Activated CD4-positive, alpha-beta T cell treated with anti-CD3 and anti-CD28 coated beads, Interleukin-2, amount 10 ng/mL, durations not matched to agents 24 days and 14 days (primary cell): ENCODE results near the gene CCDC38. TPM values are rescaled to one million over a fixed set of nuclear protein-coding genes. Genes with fewer than 3 reads are reported as not detected.

Source experiments
- DNase-seq: peaks from one replicate; pipeline ENCODE4 v3.0.0; 2022
- H3K27ac Mint-ChIP-seq: one replicate; pipeline ENCODE4 v1.8.0; 2022; ENCODE audit warnings: mild to moderate bottlenecking, mixed read lengths
- H3K27me3 Mint-ChIP-seq: one replicate; pipeline ENCODE4 v1.8.0; 2022; ENCODE audit warnings: mixed read lengths
- H3K36me3 Mint-ChIP-seq: one replicate; pipeline ENCODE4 v1.8.0; 2022; ENCODE audit warnings: low read depth, mild to moderate bottlenecking, mixed read lengths
- H3K4me1 Mint-ChIP-seq: one replicate; pipeline ENCODE4 v1.8.0; 2021; ENCODE audit warnings: mixed read lengths
- H3K4me3 Mint-ChIP-seq: one replicate; pipeline ENCODE4 v1.8.0; 2022; ENCODE audit warnings: mild to moderate bottlenecking, moderate library complexity, mixed read lengths
- H3K9me3 Mint-ChIP-seq: one replicate; pipeline ENCODE4 v1.8.0; 2021; ENCODE audit warnings: mixed read lengths
- intact Hi-C: fragments of 100-400 bp; cut with micrococcal nuclease; formaldehyde crosslinking; loops from one replicate; pipeline ENCODE4 v1.15.1; 2023
- total RNA-seq: library from RNA; stranded (reverse); gene quantifications from 2 replicates; pipeline ENCODE4 v1.2.3, GENCODE V29; 2022

Gene CCDC38
- not detected in 2 replicates for total RNA-seq

DNA sequence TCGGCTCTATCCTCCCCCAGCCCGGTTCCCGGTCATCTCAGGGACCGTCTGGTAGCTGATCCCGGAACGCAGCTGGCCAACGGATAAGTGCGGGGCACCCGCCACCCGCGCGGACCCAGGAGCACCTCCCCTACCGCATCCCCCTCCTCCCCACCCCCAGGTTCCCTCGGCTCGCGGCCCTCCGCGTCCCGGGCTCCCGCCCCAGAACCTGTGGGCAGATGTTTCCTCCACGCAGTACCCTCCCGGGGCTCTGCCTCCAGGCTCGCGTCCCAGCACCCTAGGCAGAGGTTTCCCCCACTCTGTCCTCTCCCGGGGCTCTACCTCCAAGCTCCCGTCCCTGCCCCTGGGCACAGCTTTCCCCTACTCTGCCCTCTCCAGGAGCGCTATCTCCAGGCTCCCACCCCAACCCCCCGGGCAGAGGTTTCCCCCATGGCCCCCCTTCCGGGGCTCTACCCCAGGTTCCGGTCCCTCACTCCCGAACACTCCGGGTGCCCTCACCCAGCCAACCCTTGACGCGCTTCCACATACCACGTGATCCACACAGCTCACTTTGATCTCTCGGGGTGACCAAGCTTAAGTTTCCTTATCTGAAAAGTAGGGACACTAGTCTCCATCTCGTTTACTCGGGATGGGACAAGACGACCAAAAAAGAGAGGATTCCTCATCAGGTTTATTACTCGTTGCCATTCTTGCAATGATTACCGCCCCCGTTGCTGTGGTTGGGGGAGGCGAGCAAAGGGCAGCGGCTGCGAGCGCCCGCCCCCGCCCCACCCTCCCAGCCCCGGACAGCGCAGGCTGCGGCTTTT lies at the start of gene CCDC38:
Gene CCDC38, minus strand, starts transcription at position 91 of the 806 bp plus-strand sequence. CDS start 6,105 bp downstream, outside the sequence.
- Mint-ChIP-seq H3K36me3 (no peaks in the 10 kb centered on the region), H3K4me3 (peak within 1 kb of the TSS; percentile 94), H3K4me1 (peaks cover 8% of the 10 kb centered on the region), H3K27me3 (peaks cover 18% of the 10 kb centered on the region), H3K27ac (peak within 1 kb of the TSS; percentile 90), H3K9me3 (no peaks in the 10 kb centered on the region)
- peak; percentile 94 for DNase-seq
- intact Hi-C loops: loop anchor here (2.0 to 10.0 kb wide), 7 partner anchors 24 to 965 kb away; partner anchors contain the start of genes CFAP54, LTA4H, NEDD1 and SNRPF

DNA sequence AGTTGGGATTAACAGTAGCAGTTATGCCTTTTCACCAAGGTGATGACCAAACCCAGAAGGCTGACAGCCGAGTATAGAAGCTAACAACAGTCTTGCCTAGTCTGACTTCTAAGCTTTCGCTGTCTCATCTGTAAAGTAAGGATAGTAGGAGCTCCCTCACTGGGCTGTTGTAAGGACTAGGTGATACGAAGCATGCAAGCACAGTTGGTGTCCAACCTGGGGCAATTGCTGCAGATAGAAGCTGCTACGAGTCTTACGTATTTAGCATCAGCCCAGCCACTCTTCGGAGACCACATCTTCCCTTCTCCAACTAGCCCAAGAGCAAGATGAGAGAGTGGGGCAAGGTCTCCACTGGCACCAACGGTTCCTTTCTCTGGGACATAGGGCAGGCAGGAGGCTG lies 47.7 kb upstream of the CCDC38 start:
- Mint-ChIP-seq H3K9me3 (no peaks in the 10 kb centered on the region), H3K27ac (no peak overlapping the region), H3K4me1 (no peaks in the 10 kb centered on the region), H3K27me3 (peaks cover 9% of the 10 kb centered on the region), H3K4me3 (no peak overlapping the region), H3K36me3 (no peaks in the 10 kb centered on the region)
- no peak for DNase-seq
- intact Hi-C loops: no loop called here

DNA sequence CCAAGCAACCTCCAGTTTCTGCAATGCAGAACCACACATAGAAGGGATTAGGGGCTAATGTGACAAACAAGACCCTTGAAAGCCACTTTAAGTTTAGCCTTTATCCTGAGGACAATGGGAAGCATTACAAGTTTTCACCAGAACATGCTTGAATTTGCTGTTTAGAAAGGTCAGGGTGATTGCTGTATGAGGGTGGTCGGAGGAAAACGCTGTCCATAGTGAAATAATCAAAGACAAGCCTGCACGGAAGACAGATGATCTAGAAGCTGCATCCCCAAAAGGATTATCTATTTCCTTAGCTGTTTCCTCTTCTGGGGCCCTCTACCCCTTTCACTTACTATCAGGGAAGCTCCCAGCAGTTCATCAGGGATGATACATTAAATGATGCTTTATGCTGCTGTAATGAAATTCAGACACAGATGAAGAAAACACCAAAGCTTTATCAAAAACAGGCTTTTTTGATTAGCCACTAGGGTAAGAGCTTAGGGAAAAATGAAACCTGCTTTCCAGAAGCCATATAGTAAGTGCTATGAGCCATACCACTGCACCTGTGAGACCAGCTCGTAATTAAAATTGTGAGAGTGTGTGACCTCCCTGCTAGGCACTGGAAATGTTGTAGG lies 47.2 kb upstream of the CCDC38 start:
- Mint-ChIP-seq H3K4me1 (no peaks in the 10 kb centered on the region), H3K36me3 (no peaks in the 10 kb centered on the region), H3K27me3 (peaks cover 9% of the 10 kb centered on the region), H3K9me3 (no peaks in the 10 kb centered on the region), H3K27ac (no peak overlapping the region), H3K4me3 (no peak overlapping the region)
- no peak for DNase-seq
- intact Hi-C loops: no loop called here

DNA sequence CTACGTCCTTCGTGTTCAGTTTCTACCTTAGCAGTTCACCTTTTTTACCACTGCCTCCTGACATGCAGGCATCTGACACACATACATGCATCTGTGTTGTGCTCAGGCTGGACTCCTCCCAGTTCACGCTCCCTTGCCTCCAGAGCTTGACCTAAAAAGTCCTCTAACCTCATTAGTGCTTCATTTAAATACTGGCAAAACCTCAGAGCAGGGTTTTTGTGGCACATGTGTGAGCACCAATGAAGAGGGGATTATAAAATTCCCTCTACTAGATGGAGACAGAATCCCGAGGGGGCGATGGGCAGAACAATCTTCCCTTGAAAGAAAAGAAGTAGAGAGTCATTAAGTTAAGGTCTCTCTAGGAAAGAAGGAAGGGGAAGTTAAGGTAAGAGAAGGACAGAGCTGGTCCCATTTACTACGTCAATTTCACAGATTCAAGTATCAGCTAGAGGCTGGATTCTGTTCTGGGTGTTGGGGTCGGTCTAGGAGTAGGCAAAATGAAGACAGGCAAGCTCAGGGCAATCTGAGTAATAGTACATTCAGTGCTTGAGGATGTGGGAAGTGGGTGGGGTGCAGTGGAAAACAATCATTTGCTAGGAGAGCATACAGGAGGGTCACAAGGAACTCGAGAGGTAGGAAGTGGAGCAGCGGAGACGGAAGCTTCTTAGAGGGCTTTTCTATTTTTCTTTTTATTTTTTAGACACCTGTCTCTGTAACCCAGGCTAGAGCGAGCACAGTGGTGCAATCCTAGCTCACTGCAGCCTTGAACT lies 46.3 kb upstream of the CCDC38 start:
- no peak overlapping the region for H3K4me3 Mint-ChIP-seq
- no peaks in the 10 kb centered on the region for H3K9me3 Mint-ChIP-seq
- DNase-seq: no peak
- no peaks in the 10 kb centered on the region for H3K4me1 Mint-ChIP-seq
- intact Hi-C loops: no loop called here
- no peak overlapping the region for H3K27ac Mint-ChIP-seq
- H3K36me3 Mint-ChIP-seq: no peaks in the 10 kb centered on the region
- H3K27me3 Mint-ChIP-seq: peaks cover 9% of the 10 kb centered on the region

DNA sequence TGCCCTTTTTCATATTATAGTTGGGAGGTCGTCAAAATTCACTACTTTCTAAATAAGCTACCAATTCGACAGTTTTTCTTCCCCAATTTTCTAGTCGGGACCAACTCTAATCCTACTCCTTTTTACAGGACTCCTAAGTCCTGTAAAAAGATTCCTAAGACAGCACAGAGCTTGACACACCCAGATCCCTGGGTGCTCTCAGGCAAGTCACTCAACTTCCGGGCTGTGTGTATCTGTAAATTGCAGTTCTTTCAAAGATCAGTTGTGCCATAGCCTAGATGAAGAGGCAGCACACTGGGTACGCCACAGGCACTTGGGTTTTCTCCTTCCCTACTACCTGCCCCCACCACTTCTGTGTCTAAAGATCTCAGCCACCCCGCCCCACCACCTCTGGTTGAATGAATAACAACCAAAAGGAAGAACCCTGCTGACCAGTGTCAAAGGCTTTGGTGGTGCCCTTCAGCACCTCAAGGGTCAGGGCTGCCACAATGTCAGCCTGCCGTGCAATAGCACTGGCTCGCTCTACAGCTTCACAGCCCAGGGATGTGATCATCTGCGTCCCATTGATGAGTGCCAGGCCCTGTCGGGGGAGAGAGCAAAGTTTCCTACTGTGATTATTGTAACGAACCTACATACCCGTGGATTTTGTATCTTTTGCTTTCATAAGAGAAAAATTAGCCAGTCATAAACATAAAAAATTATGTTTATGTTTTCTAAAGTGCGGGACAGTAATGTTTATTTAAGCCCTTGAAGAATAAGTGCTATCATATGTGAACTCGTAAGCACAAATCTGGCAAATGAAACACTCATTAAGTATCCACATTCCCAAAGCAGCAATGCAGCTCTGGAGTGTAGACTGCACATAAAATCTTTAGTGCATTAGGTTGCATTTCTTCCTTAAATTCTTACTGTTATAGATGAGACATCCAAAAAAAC lies 44.5 kb upstream of the CCDC38 start:
- intact Hi-C loops: no loop called here
- Mint-ChIP-seq H3K4me1 (no peaks in the 10 kb centered on the region), H3K27ac (no peak overlapping the region), H3K27me3 (peaks cover 4% of the 10 kb centered on the region), H3K4me3 (no peak overlapping the region), H3K36me3 (no peaks in the 10 kb centered on the region), H3K9me3 (no peaks in the 10 kb centered on the region)
- no peak for DNase-seq

DNA sequence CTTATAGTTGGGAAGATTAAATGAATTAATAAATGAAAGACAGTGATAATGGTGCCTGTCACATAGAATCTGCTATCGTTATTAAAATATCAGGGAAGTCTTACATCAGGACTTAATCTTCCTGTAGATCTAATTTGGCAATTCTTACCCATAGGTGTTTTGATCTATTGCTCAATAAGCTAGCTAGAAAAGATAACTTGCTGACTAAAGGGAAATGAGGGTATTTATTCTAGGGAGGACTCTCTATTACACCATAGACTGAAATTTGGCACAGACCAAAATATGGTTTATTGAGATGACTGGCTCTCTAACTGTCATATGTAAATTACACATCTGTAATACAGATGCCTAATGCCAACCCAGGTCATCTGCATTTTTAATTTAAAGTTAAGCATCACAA lies 42.3 kb upstream of the CCDC38 start:
- Mint-ChIP-seq H3K4me3 (no peak overlapping the region), H3K9me3 (no peaks in the 10 kb centered on the region), H3K4me1 (no peaks in the 10 kb centered on the region), H3K27me3 (peaks cover 4% of the 10 kb centered on the region), H3K27ac (no peak overlapping the region), H3K36me3 (no peaks in the 10 kb centered on the region)
- DNase-seq: no peak
- intact Hi-C loops: no loop called here

DNA sequence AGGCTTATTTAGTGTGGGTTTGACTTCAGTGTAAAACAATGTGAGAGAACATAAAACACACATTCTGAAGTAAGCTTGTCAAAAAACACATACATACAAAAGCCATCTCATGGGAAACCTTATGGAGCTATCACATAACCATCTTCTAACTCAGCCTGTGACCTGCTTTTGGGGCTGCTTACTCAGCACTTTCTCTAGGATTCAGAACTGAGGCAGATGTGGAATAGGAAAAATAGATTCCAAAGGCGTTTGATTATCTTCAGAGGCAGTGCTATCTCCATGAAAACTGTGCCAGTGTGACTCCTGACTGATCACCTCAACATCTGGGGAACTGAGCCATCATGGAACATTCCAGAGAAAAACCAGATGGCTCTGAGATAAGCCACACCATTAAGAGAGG lies 40.2 kb upstream of the CCDC38 start:
- Mint-ChIP-seq H3K4me3 (no peak overlapping the region), H3K36me3 (no peaks in the 10 kb centered on the region), H3K27me3 (peaks cover 5% of the 10 kb centered on the region), H3K4me1 (no peaks in the 10 kb centered on the region), H3K27ac (no peak overlapping the region), H3K9me3 (no peaks in the 10 kb centered on the region)
- intact Hi-C loops: no loop called here
- DNase-seq: no peak

DNA sequence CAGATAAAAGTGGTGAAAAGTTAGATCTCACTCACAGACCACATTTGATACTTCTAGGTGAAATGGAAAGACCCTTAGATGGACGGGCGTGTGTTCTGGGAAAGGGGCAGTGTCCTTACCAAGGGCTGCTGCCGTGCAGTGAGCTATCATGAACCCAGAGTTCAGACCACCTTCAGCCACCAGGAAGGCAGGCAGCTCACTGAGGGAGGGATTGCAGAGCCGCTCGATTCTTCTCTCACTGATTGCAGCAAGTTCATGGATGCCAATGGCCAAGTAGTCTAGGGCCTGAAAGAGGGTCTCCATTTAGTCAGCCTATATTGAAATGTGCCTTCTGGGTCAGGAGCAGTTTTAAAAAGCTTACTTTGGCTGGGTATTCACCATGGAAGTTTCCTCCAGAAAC lies 38.0 kb upstream of the CCDC38 start:
- intact Hi-C loops: no loop called here
- H3K4me3 Mint-ChIP-seq: no peak overlapping the region
- no peak for DNase-seq

DNA sequence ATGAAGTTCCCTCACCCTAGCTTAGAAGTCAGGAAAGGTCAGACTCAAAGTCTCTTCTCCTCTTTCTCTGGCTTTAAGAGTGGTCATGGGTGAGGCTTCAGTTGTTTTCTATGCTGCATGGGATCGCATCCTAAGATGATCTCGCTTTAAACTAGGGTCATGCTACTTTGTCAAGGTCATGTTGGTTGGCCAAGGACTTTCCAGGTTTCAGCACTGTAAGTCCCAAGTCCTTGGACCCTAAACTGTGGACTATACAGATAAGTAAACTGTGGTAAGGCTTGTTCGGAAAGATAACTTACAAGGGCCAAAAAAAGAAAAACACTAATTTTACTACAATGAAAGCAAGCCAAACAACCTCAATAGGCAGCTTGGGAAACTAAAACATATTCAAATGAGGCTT lies 36.4 kb upstream of the CCDC38 start:
- H3K4me3 Mint-ChIP-seq: no peak overlapping the region
- no peaks in the 10 kb centered on the region for H3K9me3 Mint-ChIP-seq
- H3K27me3 Mint-ChIP-seq: peaks cover 2% of the 10 kb centered on the region
- H3K4me1 Mint-ChIP-seq: no peaks in the 10 kb centered on the region
- H3K27ac Mint-ChIP-seq: no peak overlapping the region
- DNase-seq: no peak
- intact Hi-C loops: no loop called here
- H3K36me3 Mint-ChIP-seq: no peaks in the 10 kb centered on the region

More for the DNA sequence above, 38.0 kb upstream of the CCDC38 start:
- H3K4me1 Mint-ChIP-seq: no peaks in the 10 kb centered on the region
- no peak overlapping the region for H3K27ac Mint-ChIP-seq
- H3K36me3 Mint-ChIP-seq: no peaks in the 10 kb centered on the region
- peaks cover 2% of the 10 kb centered on the region for H3K27me3 Mint-ChIP-seq
- no peaks in the 10 kb centered on the region for H3K9me3 Mint-ChIP-seq

DNA sequence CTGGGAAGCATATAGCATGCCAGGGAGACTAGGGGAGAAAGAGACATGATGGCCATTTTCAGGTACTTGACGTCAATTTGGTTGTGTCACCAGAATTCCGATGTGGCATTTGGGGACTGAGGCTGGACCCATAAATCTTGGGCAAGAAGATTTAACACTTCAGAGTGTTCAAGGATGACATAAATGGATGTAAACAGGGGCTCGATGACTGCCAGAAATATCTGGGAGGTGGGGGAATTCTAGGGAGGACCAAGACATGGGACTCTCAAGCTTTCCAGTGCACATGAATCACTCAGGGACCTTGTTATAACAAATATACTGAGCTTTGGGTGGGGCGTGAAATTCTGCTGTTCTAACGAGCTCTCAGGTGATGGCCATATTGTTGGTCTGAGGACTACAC lies 35.9 kb upstream of the CCDC38 start:
- Mint-ChIP-seq H3K36me3 (no peaks in the 10 kb centered on the region), H3K27ac (no peak overlapping the region), H3K4me1 (no peaks in the 10 kb centered on the region), H3K9me3 (no peaks in the 10 kb centered on the region), H3K4me3 (no peak overlapping the region), H3K27me3 (peaks cover 2% of the 10 kb centered on the region)
- intact Hi-C loops: no loop called here
- no peak for DNase-seq

DNA sequence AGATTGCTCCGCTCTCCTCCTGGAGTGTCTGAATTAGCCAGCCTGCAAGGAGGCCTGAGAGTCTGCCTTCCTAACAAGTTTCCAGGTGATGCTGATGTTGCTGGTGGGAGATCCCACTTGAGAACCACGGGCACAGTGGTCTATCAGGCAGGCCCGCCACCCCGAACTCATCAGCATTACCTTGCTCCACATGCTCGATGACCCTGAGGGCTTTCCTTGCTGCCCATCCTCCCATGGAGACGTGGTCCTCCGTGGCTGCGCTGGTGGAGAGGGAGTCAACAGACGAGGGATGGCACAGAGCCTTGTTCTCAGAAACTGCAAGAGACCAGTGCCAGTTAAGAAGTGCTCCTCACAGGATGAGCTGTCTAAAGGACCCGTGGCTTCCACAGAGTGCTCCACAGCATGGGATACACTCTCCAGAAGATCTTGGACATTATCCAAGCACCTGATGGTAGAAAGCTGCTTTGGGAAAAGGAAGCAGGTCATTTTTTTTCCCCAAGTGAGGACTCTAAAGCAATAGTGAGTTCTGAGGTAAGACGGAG lies 35.4 kb upstream of the CCDC38 start:
- H3K27me3 Mint-ChIP-seq: peaks cover 2% of the 10 kb centered on the region
- no peak for DNase-seq
- H3K9me3 Mint-ChIP-seq: no peaks in the 10 kb centered on the region
- no peaks in the 10 kb centered on the region for H3K4me1 Mint-ChIP-seq
- intact Hi-C loops: no loop called here
- H3K4me3 Mint-ChIP-seq: no peak overlapping the region
- no peak overlapping the region for H3K27ac Mint-ChIP-seq
- no peaks in the 10 kb centered on the region for H3K36me3 Mint-ChIP-seq

DNA sequence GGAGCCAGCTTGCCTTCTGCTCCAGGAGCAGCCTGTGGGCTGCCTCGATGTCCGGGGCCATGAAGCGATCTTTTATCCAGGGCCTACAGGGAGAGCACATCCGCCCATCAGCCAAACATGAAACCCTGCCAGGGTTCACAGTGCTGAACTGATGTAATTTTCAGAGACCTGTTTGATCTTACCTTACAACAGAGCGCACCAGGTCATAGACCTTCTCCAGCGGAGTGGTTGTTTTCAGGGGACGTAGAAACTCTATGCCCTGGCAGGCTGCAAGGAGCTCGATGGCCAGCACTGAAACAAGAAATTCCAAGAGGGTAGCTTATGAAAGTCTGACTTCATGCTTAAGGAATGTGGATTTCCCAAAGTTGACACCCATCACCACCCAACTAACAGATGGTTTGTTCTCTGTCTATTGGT lies 34.0 kb upstream of the CCDC38 start:
- no peaks in the 10 kb centered on the region for H3K36me3 Mint-ChIP-seq
- no peak overlapping the region for H3K27ac Mint-ChIP-seq
- no peaks in the 10 kb centered on the region for H3K9me3 Mint-ChIP-seq
- no peak for DNase-seq
- H3K4me1 Mint-ChIP-seq: no peaks in the 10 kb centered on the region
- no peak overlapping the region for H3K4me3 Mint-ChIP-seq
- H3K27me3 Mint-ChIP-seq: peaks cover 2% of the 10 kb centered on the region
- intact Hi-C loops: no loop called here

DNA sequence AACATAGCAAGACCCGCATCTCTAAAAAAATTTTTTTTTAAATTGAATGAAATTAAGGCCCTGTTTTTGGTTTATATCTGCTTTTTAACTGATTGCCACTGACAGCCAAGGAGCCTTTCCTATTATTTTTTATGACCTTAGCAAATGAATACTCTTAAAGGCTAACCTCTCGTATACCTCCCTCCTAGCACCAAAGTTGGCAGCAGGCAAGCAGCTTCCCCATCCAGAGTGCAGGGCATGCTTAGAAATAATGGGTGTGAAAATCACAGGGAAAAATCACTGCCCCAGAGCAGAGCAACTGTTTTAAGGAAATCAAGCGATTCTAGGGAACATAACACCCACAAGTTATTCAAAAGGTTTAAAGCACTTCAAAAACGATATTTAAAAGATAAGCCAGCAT lies 33.1 kb upstream of the CCDC38 start:
- no peaks in the 10 kb centered on the region for H3K4me1 Mint-ChIP-seq
- no peak for DNase-seq
- no peak overlapping the region for H3K4me3 Mint-ChIP-seq
- no peaks in the 10 kb centered on the region for H3K9me3 Mint-ChIP-seq
- H3K27me3 Mint-ChIP-seq: peaks cover 2% of the 10 kb centered on the region
- intact Hi-C loops: no loop called here
- H3K36me3 Mint-ChIP-seq: no peaks in the 10 kb centered on the region
- H3K27ac Mint-ChIP-seq: no peak overlapping the region
